SIG-M5 (cell line): ENCODE results near the gene NUP133.
A peak's percentile ranks its signal among the peaks of the same experiment; 100 is the strongest.
"Not testable (repeated sequence)": the region's sequence is repeated elsewhere in the genome, so short reads cannot be mapped to it uniquely, and the experiment has no call there.

Source experiments
- DNase-seq: peaks from one replicate; lab custom pipeline; 2025; lab: John Stamatoyannopoulos, UW

The NUP133 gene

GRCh38 chr1:229507951-229508822 lies at the start of gene NUP133:
Gene NUP133 (minus strand): TSS chr1:229508341. CDS start chr1:229508249, 92 bp downstream.
- peak; percentile 91 for DNase-seq

- DNase-seq = no peak
These were observed 49.2 kb upstream of the NUP133 start for GRCh38 chr1:229557200-229557850.

- no peak for DNase-seq
These were observed 46.9 kb upstream of the NUP133 start for GRCh38 chr1:229554886-229555621.

GRCh38 chr1:229553621-229554130 lies 45.5 kb upstream of the NUP133 start:
- DNase-seq = no peak

- DNase-seq = no peak
These were observed 44.6 kb upstream of the NUP133 start for GRCh38 chr1:229552732-229553131.

GRCh38 chr1:229550812-229551567 lies 42.8 kb upstream of the NUP133 start:
- DNase-seq = no peak

- no peak for DNase-seq
These were observed 39.4 kb upstream of the NUP133 start for GRCh38 chr1:229547542-229547941.

- DNase-seq = no peak
These were observed 36.4 kb upstream of the NUP133 start for GRCh38 chr1:229544587-229544986.

GRCh38 chr1:229539863-229540506 lies 31.8 kb upstream of the NUP133 start:
- no peak for DNase-seq

- no peak for DNase-seq
These were observed 30.8 kb upstream of the NUP133 start for GRCh38 chr1:229538945-229539344.

- DNase-seq = peak; percentile 88
These were observed 29.8 kb upstream of the NUP133 start for GRCh38 chr1:229537894-229538293.

GRCh38 chr1:229536982-229537381 lies 28.8 kb upstream of the NUP133 start:
- peak; percentile 38 for DNase-seq

GRCh38 chr1:229535230-229535629 lies 27.1 kb upstream of the NUP133 start:
- DNase-seq = no peak

- no peak for DNase-seq
These were observed 23.2 kb upstream of the NUP133 start for GRCh38 chr1:229531326-229531725.

- no peak for DNase-seq
These were observed 21.5 kb upstream of the NUP133 start for GRCh38 chr1:229529639-229530038.

- no peak for DNase-seq
These were observed 18.6 kb upstream of the NUP133 start for GRCh38 chr1:229526695-229527094.

- DNase-seq = no peak
These were observed 14.9 kb upstream of the NUP133 start for GRCh38 chr1:229523052-229523451.

GRCh38 chr1:229514578-229515275 lies 6.6 kb upstream of the NUP133 start:
- DNase-seq = peak; percentile 29

- DNase-seq = not testable (repeated sequence)
These were observed 3.5 kb upstream of the NUP133 start for GRCh38 chr1:229511625-229512024.

GRCh38 chr1:229511201-229511600 lies 3.1 kb upstream of the NUP133 start:
- DNase-seq = not testable (repeated sequence)
